ENCODE measurements around the gene ZRSR2.

DNA sequence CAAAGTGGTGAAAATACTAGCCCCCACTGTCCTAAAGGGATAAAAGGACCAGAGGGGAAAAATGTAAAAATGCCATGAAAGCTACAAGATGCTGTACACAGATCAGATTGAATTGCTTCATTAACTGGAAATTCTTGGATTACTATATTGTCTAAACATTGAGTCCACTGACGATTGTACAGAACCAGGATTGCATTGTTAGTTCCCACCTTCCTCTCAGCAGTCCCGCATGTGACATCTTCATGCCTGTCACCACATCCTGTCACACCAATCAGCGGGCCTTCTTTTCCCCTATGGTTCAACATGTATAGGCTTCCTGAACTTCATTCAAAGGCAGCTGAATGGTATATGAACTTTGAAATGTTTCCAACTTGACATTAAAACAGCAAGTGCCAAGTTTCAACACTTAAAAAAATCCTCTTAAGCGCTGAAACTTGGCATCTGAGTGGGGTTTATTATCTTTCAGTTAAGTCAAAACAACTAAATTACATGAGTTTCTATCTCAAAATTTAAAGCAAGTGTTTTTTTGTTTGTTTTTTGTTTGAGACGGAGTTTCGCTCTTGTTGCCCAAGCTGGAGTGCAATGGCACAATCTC lies 24.6 kb downstream of the ZRSR2 start:
- no peak for TF ChIP-seq CTCF (IDR thresholded peaks at IDR 0.05)
- TF ChIP-seq POLR2A (IDR thresholded peaks at IDR 0.05), result no peak

Measured in heart left ventricle (tissue), 13 donors.